Spleen (tissue), 11 donors: Measurements from ENCODE around the gene LNX2. TPM values are rescaled to one million over a fixed set of nuclear protein-coding genes. Genes with fewer than 3 reads are reported as not detected.

ENCODE experiments used
- DNase-seq: peaks from one replicate; pipeline ENCODE4 v3.0.0-alpha.2; 2020
- H3K27ac ChIP-seq, 8 donors: fragments of 200-600 bp; sonication (generic) in 7 of 8; 1 replicate in 4 of 8; 2 replicates in 4 of 8; pipeline versions ENCODE4 v1.5.0 to v1.8.0; 2016 to 2021; ENCODE audit warnings: inconsistent platforms in 4 of 8, mild to moderate bottlenecking in 4 of 8, moderate library complexity in 1 of 8
- H3K27me3 ChIP-seq, 7 donors: fragments of 200-600 bp; sonication (generic) in 6 of 7; replicated peaks in 1 of 7; 1 replicate in 4 of 7; 2 replicates in 3 of 7; pipeline versions ENCODE4 v1.5.0 to v1.8.0; 2016 to 2021; ENCODE audit warnings: inconsistent platforms in 3 of 7, mild to moderate bottlenecking in 1 of 7
- H3K36me3 ChIP-seq, 6 donors: fragments of 200-600 bp; sonication (generic) in 5 of 6; 1 replicate in 4 of 6; 2 replicates in 2 of 6; pipeline versions ENCODE4 v1.5.0 to v1.8.0; 2016 to 2021; ENCODE audit warnings: inconsistent platforms in 2 of 6
- H3K4me1 ChIP-seq, 6 donors: fragments of 200-600 bp; sonication (generic) in 5 of 6; 1 replicate in 3 of 6; 2 replicates in 3 of 6; pipeline versions ENCODE4 v1.5.0 to v1.8.0; 2016 to 2021; ENCODE audit warnings: inconsistent platforms in 3 of 6
- H3K4me3 ChIP-seq, 8 donors: fragments of 200-600 bp; sonication (generic) in 7 of 8; 1 replicate in 4 of 8; 2 replicates in 4 of 8; pipeline versions ENCODE4 v1.5.0 to v1.8.0; 2016 to 2021; ENCODE audit warnings: inconsistent platforms in 4 of 8, mild to moderate bottlenecking in 4 of 8, moderate library complexity in 2 of 8
- H3K9me3 ChIP-seq, 8 donors: fragments of 200-600 bp; sonication (generic) in 7 of 8; 1 replicate in 4 of 8; 2 replicates in 4 of 8; pipeline versions ENCODE4 v1.5.0 to v1.8.0; 2016 to 2021; ENCODE audit warnings: inconsistent platforms in 4 of 8
- CTCF ChIP-seq, 11 experiments: fragments of 200-600 bp in 7 of 11; fragments of 450-650 bp in 4 of 11; sonication (generic) in 4 of 11; IDR thresholded peaks in 8 of 11; conservative IDR thresholded peaks in 3 of 11; 1 replicate in 7 of 11; 2 replicates in 4 of 11; pipeline versions ENCODE4 v1.4.0 to v1.8.0; 2016 to 2021; ENCODE audit warnings: antibody characterized with exemption in 11 of 11, inconsistent platforms in 4 of 11, mild to moderate bottlenecking in 1 of 11
- POLR2A ChIP-seq, 3 donors: fragments of 450-650 bp; IDR thresholded peaks; one replicate each; pipeline ENCODE4 v1.5.1; 2017; ENCODE audit warnings: antibody characterized with exemption in 3 of 3, mild to moderate bottlenecking in 1 of 3
- POLR2AphosphoS5 ChIP-seq, 3 donors: sonication (generic); formaldehyde crosslinking; IDR thresholded peaks; one replicate each; pipeline ENCODE4 v1.5.1; 2017; ENCODE audit warnings: antibody characterized with exemption in 3 of 3
- WGBS, 5 donors: extraction: QIAGEN DNeasy Blood & Tissue Kit in 3 of 5; methylation state at CpG; one replicate each; pipeline versions ENCODE4 v1.1.5 to v1.1.7; 2013 to 2018; 5-methylcytosine and 5-hydroxymethylcytosine counted together
- intact Hi-C: fragments of 100-400 bp; cut with DNase I; formaldehyde crosslinking; loops from one replicate; pipeline ENCODE4 v1.15.0; 2023; ENCODE audit warnings: low total_unique reads
- polyA plus RNA-seq, 3 donors: library from polyadenylated mRNA; stranded (reverse); fragments of 200-250 nt; gene quantifications; one replicate each; pipeline ENCODE4 v1.2.1, GENCODE V29; 2013
- total RNA-seq, 7 donors: library from RNA; depleted of rRNA in 3 of 7; stranded (reverse); fragments of >200 nt in 3 of 7; fragmentation: NEBNext Ultra II Directional in 4 of 7; extraction: Animal tissue kit (Norgen Biotek cat#: 25700) in 4 of 7; gene quantifications; one replicate each; pipeline versions ENCODE4 v1.1.0 to v1.2.1, GENCODE V29; 2016 to 2021
- donor health status: healthy with polysubstance abuse.
- donor health status: DM: no; HTN: no; CAD: no; lungs with moderate emphysema.
- donor health status: DM: no; HTN: no; CAD: no.
- donor health status: Bipolar disorder and iron deficiency.
- donor health status: healthy.
- donor health status: DM: no; HTN: no; CAD: no.
- donor health status: DM: yes; HTN: yes; CAD: no.

LNX2 gene
- total and polyA plus RNA-seq, 10 donors, result 1.8 to 8.8 (median 6.7) TPM

- no peak for DNase-seq
- H3K27me3 ChIP-seq, result no peaks in the 10 kb centered on the region
- H3K4me1 ChIP-seq, result peaks cover 3 to 35% (median 9%) of the 10 kb centered on the region in 6 donors
- 87 to 99% (median 95%) methylated on average over 7 of the region's 7 CpGs for WGBS, 5 donors
- peaks cover 0 to 10% (median 0%) of the 10 kb centered on the region in 6 donors for H3K36me3 ChIP-seq
- no peak overlapping the region for H3K4me3 ChIP-seq
- TF ChIP-seq POLR2AphosphoS5 (IDR thresholded peaks at IDR 0.05) (no peak), CTCF (IDR thresholded peaks at IDR 0.05 in 8 of 11, conservative IDR thresholded peaks at IDR 0.05 in 3 of 11) (no peak), POLR2A (IDR thresholded peaks at IDR 0.05) (no peak)
- H3K27ac ChIP-seq, result no peak overlapping the region
- intact Hi-C loops, result no loop called here
- peaks cover 0 to 9% (median 0%) of the 10 kb centered on the region in 8 donors for H3K9me3 ChIP-seq
These were observed 6.7 kb downstream of the LNX2 start for GRCh38 chr13:27613628-27614027.

- 45 to 58% (median 53%) methylated on average over 4 of the region's 4 CpGs for WGBS, 5 donors
- H3K27ac ChIP-seq, result no peak overlapping the region
- no peaks in the 10 kb centered on the region for H3K27me3 ChIP-seq
- TF ChIP-seq POLR2A (IDR thresholded peaks at IDR 0.05) (no peak), CTCF (IDR thresholded peaks at IDR 0.05 in 8 of 11, conservative IDR thresholded peaks at IDR 0.05 in 3 of 11) (no peak)
- DNase-seq, result no peak
- intact Hi-C loops, result no loop called here
- no peaks in the 10 kb centered on the region for H3K9me3 ChIP-seq
- no peak overlapping the region for H3K4me3 ChIP-seq
- peaks cover 0 to 43% (median 11%) of the 10 kb centered on the region in 6 donors for H3K4me1 ChIP-seq
- H3K36me3 ChIP-seq, result no peaks in the 10 kb centered on the region
These were observed 13.2 kb downstream of the LNX2 start for GRCh38 chr13:27607125-27607524.

GRCh38 chr13:27605610-27606200 lies 14.6 kb downstream of the LNX2 start:
- intact Hi-C loops, result no loop called here
- H3K27me3 ChIP-seq, result no peaks in the 10 kb centered on the region
- no peak overlapping the region for H3K4me3 ChIP-seq
- peaks cover 0 to 48% (median 9%) of the 10 kb centered on the region in 6 donors for H3K4me1 ChIP-seq
- no peaks in the 10 kb centered on the region for H3K36me3 ChIP-seq
- no peak overlapping the region for H3K27ac ChIP-seq
- WGBS, 5 donors, result 41 to 73% (median 69%) methylated on average over 2 of the region's 2 CpGs
- no peak for DNase-seq
- no peak for TF ChIP-seq POLR2AphosphoS5 (IDR thresholded peaks at IDR 0.05)
- no peak for TF ChIP-seq CTCF (IDR thresholded peaks at IDR 0.05 in 8 of 11, conservative IDR thresholded peaks at IDR 0.05 in 3 of 11)
- no peak for TF ChIP-seq POLR2A (IDR thresholded peaks at IDR 0.05)
- no peaks in the 10 kb centered on the region for H3K9me3 ChIP-seq

- no peak for DNase-seq
- Histone ChIP-seq H3K9me3 (no peaks in the 10 kb centered on the region), H3K4me3 (no peak overlapping the region), H3K27ac (no peak overlapping the region), H3K36me3 (no peaks in the 10 kb centered on the region), H3K4me1 (peaks cover 0 to 51% (median 8%) of the 10 kb centered on the region in 6 donors), H3K27me3 (no peaks in the 10 kb centered on the region)
- WGBS, 5 donors, result 59 to 99% (median 94%) methylated on average over 3 of the region's 3 CpGs
- intact Hi-C loops, result no loop called here
- TF ChIP-seq CTCF (IDR thresholded peaks at IDR 0.05 in 8 of 11, conservative IDR thresholded peaks at IDR 0.05 in 3 of 11) (no peak), POLR2A (IDR thresholded peaks at IDR 0.05) (no peak), POLR2AphosphoS5 (IDR thresholded peaks at IDR 0.05) (no peak)
These were observed 15.2 kb downstream of the LNX2 start for GRCh38 chr13:27605099-27605498.
